AG09309 (cell line): Measurements from ENCODE around the gene CNTD1.

Source experiments
- DNase-seq: peaks from one replicate; pipeline ENCODE4 v3.0.0-alpha.2; 2010; ENCODE audit warnings: low read depth
- H3K4me3 ChIP-seq: 2 replicates; pipeline ENCODE4 v1.5.1; 2011; ENCODE audit warnings: mild to moderate bottlenecking, low read depth, low read length, moderate library complexity; ENCODE audit not compliant: control insufficient read depth
- TF ChIP-seq, protein P1 (sequence below): IDR thresholded peaks from 2 replicates; pipeline ENCODE4 v1.5.1; 2011; ENCODE audit warnings: mild to moderate bottlenecking, low read depth, low read length, inconsistent platforms; ENCODE audit not compliant: insufficient read depth, control insufficient read depth; ENCODE audit errors: missing control alignments

CNTD1 gene

GRCh38 chr17:42835732-42836131 is 37.1 kb downstream of the CNTD1 start:
- DNase-seq: no peak
- TF ChIP-seq, protein P1, sequence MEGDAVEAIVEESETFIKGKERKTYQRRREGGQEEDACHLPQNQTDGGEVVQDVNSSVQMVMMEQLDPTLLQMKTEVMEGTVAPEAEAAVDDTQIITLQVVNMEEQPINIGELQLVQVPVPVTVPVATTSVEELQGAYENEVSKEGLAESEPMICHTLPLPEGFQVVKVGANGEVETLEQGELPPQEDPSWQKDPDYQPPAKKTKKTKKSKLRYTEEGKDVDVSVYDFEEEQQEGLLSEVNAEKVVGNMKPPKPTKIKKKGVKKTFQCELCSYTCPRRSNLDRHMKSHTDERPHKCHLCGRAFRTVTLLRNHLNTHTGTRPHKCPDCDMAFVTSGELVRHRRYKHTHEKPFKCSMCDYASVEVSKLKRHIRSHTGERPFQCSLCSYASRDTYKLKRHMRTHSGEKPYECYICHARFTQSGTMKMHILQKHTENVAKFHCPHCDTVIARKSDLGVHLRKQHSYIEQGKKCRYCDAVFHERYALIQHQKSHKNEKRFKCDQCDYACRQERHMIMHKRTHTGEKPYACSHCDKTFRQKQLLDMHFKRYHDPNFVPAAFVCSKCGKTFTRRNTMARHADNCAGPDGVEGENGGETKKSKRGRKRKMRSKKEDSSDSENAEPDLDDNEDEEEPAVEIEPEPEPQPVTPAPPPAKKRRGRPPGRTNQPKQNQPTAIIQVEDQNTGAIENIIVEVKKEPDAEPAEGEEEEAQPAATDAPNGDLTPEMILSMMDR: no peak
- no peak overlapping the region for H3K4me3 ChIP-seq

- TF ChIP-seq, protein P1: no peak
- no peak overlapping the region for H3K4me3 ChIP-seq
- DNase-seq: no peak
Measured at GRCh38 chr17:42841975-42842685, 43.5 kb downstream of the CNTD1 start.

DNA sequence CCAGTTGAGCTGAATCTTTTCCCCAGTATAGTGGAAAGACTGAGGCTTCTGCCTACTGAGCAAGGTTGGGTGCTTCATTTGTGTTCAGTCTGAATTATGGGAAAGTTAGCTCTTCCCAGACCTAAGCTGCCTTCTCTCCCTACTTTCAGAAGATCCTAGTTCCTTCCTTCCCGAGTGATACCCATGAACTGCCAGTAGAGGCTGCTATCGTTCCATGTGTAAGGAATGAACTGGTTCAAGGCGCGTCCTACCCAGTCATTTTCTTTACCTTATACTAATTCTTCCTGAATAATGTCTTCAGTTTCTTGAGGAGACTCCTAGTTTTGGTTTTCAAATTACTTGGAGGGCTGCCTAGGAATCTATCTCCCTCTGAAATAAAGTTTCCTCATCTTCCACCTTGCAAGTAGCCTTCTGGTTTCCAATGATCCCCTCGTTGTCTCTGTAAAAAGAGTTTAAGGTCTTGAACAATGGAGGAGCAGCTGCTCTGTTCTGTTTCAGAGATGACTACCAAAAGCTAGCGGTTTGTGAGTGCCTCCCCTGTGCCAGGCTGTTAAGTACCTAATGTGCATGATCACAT is 44.8 kb downstream of the CNTD1 start:
- TF ChIP-seq, protein P1: peak; percentile 99
- peak; percentile 37 for DNase-seq
- H3K4me3 ChIP-seq: no peak overlapping the region

DNA sequence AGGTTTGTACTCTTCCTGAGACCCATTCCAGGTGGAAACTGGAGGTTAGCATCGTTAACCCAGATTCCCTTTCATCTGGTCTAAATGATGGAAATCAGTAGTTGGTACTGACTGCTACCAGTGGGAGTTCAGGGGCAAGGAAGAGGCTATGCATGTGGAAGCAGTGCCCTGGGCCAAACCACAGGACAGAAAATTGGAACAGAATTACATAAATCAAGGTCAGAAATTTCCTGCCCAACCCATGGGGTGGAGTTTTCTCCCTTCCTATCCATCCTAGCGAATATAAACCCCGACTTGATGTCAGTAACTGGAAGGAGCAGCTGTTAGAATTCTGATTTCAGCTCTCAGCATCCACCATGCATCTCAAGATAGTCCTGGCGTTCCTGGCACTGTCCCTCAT is 45.6 kb downstream of the CNTD1 start, which contains the start of gene AOC2:
Gene AOC2, plus strand, starts transcription at position 310 of the 400 bp plus-strand sequence. Its CDS starts 47 bp downstream, at position 357.
- no peak for DNase-seq
- TF ChIP-seq, protein P1: no peak
- no peak within 1 kb of the TSS for H3K4me3 ChIP-seq

DNA sequence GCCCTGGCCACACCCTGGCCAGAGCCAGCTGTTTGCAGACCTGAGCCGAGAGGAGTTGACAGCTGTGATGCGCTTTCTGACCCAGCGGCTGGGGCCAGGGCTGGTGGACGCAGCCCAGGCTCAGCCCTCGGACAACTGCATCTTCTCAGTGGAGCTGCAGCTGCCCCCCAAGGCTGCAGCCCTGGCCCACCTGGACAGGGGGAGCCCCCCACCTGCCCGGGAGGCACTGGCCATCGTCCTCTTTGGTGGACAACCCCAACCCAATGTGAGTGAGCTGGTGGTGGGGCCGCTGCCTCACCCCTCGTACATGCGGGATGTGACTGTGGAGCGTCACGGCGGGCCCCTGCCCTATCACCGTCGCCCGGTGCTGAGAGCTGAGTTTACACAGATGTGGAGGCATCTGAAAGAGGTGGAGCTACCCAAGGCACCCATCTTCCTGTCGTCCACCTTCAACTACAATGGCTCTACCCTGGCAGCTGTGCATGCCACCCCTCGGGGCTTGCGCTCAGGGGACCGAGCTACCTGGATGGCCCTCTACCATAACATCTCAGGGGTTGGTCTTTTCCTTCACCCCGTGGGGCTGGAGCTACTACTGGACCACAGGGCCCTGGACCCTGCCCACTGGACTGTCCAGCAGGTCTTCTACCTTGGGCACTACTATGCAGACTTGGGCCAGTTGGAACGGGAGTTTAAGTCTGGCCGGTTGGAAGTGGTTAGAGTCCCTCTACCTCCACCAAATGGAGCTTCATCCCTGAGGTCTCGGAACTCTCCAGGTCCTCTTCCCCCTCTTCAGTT is 46.3 kb downstream of the CNTD1 start:
- no peak overlapping the region for H3K4me3 ChIP-seq
- DNase-seq: no peak
- TF ChIP-seq, protein P1: no peak

DNA sequence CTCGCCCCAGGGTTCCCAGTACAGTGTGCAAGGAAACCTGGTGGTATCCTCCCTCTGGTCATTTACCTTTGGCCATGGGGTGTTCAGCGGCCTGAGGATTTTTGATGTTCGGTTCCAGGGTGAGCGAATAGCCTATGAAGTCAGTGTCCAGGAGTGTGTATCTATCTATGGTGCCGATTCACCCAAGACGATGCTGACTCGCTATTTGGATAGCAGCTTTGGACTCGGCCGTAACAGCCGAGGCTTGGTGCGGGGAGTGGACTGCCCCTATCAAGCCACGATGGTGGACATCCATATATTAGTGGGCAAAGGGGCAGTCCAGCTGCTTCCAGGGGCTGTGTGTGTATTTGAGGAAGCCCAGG is 46.9 kb downstream of the CNTD1 start:
- DNase-seq: no peak
- TF ChIP-seq, protein P1: no peak
- no peak overlapping the region for H3K4me3 ChIP-seq
